ENCODE data around the gene SHBG.

GRCh38 chr17:7647018-7647417 lies 17.1 kb downstream of the SHBG start:
- TF ChIP-seq POLR2AphosphoS5 (IDR thresholded peaks at IDR 0.05; ENCODE audit: low read depth) (no peak), CTCF (IDR thresholded peaks at IDR 0.05; ENCODE audit: insufficient read depth, low read length) (no peak), REST (IDR thresholded peaks at IDR 0.05; ENCODE audit: insufficient replicate concordance, low read depth) (no peak), GABPA (IDR thresholded peaks at IDR 0.05; ENCODE audit: low read depth) (no peak)
